Activated CD4-positive, alpha-beta T cell treated with anti-CD3 and anti-CD28 coated beads, Interleukin-2, amount 50 U/mL, for 16 hours (primary cell): Measurements from ENCODE around the gene SIRPA.

Source experiments
- DNase-seq: peaks from one replicate; pipeline ENCODE4 v3.0.0-alpha.2; 2020

The SIRPA gene

DNA sequence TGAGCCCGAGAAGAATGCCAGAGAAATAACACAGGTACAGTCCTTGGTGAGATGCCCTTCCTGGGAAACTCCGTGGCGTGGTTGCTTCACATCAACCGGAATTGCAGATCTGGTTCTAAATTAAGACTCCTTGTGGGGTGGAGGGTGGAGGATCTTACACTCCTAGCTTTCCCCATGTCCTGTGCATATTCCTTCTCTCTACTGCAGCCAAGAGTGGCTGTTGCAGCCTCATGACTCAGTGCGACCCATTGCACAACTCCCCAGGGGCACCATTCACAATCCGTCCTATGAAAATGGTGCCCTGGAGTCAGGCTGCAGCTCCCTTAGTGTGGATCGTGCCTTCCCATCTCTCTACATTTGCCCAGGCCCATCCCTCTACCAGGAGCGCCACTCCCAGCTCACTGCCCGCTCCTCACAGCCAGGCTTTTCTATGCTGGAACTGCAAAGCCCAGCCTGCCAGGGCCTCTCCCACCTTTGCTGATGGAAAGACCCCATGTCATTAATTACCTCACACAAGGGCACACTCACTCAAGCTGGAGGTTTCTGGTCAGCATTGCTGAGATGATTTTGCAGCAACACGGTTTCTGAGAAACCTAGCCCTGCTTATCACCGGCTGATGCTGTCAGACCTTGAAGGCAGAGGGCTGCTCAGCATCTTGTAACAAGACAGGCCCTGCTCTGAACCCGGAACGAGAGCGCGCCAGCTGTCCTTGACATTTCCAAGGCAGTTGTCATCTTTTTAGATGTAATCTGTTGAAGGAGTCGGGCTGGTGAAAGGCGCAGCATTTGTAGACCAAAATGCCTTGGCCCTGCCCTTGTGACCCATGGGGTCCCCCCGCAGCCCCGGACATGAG is 39.7 kb downstream of the SIRPA start:
- DNase-seq = no peak

DNA sequence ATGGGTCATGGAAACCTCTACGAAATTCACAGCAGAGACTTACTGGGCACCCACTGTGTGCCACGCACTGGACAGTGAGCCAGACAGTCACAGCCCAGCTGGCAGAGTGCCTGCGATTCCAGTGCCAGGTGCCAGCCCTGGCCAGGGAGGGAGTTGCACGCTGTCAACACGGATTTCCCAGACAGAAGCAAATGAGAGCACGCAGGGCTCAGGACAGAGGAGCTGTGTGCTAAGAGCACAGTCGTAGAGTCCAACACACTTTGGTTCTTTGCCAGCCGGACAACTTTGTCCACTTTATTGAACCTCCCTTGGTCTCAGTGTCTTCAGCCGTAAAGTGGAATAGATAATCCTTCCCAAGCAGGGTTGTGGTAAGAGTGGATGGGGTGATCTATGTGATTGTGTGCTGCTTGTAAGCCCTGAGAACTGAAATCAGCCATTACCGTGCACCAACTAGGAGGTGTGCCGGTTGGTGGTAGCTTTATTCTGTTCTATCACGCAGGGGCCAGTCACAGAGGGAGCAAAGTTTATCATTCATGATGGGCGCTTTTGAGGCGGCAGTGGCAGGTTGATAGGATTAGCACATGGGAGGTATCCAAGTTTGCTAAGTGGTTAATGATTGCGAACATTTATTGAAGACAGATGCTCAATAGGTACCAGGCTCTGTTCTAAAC is 40.6 kb downstream of the SIRPA start:
- DNase-seq = no peak

DNA sequence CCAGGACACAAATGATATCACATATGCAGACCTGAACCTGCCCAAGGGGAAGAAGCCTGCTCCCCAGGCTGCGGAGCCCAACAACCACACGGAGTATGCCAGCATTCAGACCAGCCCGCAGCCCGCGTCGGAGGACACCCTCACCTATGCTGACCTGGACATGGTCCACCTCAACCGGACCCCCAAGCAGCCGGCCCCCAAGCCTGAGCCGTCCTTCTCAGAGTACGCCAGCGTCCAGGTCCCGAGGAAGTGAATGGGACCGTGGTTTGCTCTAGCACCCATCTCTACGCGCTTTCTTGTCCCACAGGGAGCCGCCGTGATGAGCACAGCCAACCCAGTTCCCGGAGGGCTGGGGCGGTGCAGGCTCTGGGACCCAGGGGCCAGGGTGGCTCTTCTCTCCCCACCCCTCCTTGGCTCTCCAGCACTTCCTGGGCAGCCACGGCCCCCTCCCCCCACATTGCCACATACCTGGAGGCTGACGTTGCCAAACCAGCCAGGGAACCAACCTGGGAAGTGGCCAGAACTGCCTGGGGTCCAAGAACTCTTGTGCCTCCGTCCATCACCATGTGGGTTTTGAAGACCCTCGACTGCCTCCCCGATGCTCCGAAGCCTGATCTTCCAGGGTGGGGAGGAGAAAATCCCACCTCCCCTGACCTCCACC is 42.2 kb downstream of the SIRPA start:
- no peak for DNase-seq

DNA sequence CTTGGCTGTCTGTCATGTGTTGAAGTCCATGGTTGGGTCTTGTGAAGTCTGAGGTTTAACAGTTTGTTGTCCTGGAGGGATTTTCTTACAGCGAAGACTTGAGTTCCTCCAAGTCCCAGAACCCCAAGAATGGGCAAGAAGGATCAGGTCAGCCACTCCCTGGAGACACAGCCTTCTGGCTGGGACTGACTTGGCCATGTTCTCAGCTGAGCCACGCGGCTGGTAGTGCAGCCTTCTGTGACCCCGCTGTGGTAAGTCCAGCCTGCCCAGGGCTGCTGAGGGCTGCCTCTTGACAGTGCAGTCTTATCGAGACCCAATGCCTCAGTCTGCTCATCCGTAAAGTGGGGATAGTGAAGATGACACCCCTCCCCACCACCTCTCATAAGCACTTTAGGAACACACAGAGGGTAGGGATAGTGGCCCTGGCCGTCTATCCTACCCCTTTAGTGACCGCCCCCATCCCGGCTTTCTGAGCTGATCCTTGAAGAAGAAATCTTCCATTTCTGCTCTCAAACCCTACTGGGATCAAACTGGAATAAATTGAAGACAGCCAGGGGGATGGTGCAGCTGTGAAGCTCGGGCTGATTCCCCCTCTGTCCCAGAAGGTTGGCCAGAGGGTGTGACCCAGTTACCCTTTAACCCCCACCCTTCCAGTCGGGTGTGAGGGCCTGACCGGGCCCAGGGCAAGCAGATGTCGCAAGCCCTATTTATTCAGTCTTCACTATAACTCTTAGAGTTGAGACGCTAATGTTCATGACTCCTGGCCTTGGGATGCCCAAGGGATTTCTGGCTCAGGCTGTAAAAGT is 43.5 kb downstream of the SIRPA start:
- DNase-seq = no peak

DNA sequence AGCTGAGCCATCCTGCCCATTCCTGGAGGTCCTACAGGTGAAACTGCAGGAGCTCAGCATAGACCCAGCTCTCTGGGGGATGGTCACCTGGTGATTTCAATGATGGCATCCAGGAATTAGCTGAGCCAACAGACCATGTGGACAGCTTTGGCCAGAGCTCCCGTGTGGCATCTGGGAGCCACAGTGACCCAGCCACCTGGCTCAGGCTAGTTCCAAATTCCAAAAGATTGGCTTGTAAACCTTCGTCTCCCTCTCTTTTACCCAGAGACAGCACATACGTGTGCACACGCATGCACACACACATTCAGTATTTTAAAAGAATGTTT is 44.0 kb downstream of the SIRPA start:
- DNase-seq = no peak

DNA sequence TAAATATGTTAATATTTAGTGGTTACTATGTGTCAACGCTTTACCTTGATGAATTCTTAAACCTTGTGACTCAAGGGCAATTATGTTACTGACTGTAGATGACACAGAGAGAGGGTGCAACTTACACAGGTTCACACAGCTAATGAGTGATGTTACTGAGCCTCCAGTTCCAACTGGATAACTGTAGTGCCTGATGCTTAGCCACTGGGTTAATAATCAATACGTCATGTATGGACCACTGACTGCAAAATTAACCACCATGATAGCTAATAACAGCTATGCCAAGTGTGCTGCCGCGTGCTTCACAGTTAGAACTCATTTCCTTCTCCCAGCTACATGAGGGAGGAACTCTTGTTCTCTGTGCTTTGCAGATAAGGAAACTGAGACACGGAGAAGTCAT is 45.4 kb downstream of the SIRPA start:
- DNase-seq = no peak

DNA sequence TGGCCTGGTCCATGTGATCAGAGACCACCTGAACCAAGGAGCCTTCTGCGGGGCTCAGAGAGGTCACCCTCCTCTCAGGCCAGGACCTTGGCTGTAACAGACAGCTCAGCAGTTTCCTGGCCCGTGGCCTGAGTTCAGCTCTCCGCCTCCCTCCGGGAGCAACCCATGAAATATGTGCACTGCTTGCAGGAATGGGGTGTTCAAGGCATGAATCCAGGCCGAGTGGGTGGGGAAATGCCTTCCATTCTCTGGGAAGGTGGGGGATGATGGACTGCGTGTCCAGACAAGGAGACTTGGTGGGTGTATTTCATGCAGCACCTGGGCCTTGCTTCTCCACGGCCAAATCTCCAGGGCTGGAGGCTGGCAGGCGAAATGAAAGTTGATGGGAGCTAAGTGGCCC is 46.0 kb downstream of the SIRPA start:
- DNase-seq = no peak

DNA sequence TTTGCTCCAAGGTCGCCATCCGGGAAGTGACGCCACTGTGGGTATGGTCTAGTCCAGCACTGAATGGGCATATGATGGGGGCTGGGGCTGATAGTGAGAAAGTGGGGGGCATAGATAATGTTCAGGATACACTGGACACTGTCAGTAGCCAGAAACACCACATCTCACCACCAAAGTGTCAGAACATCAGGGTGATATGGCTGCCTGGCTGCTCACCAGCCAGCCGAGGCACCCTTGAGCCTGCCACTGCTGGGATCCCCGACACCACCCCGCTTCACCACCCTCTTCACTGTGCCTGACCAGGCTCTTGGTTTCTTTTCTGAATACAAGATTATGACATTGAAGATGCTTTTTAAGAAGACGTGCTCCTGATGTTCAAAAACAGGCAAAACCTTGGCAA is 46.9 kb downstream of the SIRPA start:
- DNase-seq = no peak

DNA sequence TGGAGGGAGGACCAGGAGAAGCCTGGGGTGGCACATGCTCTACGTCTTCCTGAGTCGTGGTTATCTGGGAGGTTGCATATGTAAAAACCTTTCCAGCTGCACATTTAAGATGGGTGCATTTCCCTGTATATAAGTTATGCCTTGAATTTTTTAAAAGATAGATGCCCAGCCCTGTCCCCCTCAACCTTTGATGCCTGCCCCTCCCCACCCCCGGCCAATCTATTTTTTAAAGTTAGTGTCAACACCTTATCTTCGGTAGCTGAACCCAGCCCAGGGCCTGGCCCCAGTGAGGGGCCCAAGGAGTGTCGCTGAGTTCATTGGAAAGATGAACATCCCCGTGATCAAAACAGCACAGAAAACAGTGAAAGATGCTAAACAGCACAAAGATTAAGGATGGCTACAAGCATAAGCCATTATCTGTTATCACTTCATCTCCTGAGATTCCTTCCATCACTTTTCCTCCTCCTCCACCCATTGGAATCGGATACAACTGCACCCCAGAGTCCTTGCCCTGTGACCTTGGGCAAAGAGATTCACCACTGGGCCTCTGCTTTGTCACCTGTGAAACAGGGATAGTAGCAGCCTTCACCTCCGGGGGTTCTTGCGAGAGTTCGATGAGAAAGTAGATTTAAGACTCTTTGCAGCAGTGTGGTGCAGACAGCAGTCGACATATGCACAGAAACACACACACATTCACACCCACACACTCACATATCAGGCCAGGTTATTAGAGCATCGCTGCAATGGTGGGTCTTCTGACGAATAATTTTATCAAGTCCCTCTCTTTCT is 47.5 kb downstream of the SIRPA start:
- DNase-seq = no peak

DNA sequence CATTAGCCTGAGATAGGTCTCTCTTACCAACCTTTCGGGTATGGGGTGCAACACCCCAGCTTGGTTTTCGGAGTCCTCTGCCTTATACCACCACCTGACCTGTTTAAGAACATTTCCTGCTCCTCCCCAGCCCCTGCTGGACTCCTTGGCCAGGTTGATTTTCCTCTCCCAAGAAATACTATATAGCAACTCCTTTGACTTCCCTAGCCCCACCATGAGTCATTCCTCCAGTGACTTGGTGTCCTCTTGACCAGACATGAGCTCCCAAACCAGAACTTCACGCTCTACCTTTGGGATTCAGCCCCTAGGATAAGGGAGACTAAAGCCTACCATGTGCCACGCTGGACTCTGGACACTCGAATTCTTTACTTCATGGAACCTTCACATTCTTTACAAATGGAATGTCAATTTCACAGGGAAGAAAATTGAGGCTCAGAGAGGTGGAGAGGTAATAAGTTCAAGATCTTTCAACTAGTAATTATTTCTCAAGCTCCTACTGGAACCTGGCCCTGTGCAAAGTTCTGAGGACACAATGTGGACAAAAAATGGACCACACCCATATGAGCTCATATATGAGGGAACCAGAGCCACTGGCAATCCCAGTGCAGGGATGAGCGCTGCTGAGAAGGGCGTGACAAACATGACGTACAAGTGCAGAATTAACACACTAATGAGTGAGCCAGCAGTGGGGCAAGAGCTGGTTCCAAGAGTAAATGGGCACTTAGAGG is 48.2 kb downstream of the SIRPA start:
- DNase-seq = no peak

DNA sequence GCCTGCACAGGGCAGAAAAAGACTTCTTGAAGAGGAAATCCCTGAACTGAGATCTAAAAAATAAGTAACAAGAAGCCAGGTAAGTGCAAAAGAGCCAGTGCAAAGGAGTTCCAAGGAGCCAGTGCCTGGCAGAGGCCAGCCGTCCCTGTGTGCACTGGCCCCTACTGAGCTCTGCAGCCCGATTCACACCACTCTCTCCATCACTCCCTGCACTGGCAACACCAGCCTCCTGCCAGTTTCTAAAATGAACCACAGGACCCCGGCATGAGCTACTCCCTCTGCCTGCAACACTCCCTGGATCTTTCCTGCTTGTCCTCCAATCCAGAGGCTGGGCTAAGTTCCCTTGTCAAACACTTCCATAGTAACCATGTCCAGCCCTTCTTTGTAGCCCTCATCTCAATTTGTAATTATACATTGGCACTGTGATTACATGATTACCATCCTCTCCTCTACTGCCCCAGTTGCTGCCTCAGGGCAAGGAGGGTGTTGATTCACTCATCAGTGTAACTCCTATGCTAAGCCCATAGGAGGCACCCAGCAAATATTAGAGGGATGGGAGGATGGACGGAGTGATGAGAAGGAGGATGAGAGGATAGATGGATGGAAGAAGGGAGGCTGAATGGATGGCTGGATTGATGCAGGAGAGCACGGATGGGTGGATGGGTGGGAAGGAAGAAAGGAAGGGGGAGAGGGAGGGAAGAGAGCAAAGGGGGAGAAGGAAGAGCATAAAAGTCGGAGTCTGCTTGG is 49.3 kb downstream of the SIRPA start:
- no peak for DNase-seq

DNA sequence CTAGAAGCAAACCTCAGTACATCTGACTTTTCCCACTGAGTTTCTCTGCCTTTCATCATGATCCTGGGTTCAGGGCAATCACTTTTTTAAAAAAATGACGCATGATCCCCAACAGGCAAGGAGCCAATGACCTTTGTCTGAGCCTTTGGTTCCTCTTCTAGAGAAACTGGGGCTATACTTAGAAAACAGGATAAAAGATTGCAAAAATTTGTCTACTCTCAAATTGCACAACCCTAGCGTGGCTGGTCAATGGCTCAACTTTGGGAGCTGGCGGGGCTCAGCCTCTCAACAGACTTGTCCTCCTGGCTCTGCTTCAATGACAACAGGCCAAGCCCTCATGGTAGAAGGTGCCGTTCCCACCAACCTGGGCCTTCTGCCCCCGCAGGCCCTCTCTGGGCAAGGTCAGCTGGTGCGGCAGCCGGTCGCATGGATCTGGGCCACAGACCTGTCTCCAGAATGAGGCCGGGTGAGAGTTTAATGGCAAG is 50.0 kb downstream of the SIRPA start:
- DNase-seq = no peak

DNA sequence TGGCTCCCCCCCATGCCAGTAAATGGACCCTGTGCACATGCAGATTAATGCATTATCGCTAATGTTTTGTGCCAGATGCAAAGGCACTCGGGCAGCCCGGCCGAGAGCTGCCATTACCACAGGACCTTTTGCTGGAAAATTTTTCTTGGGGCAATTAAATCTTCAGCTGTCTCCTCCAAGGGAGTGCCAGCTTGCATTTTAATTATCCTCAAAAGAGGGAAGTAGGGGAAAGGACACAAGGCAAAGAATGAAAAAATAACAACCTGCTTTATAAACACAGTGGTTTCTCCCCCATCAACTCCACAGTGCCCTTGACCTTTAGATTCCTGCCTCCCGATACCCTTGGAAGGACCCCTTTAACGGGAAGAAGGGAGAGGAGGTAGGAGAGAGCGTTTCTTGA is 50.5 kb downstream of the SIRPA start:
- no peak for DNase-seq

DNA sequence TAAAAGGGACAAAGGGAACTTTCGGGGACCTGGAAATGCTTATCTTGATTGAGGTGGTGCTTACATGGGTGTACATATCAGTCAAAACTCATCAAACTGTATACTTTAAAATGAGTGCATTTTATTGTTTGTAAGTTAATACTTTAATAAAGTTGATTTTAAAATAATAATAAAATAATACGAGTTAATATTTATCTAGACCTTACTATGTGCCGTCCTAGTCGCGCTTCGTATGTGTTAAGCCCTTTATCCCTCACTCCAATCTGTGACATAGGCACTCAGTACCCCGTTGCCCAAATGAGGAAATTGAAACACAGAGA is 51.2 kb downstream of the SIRPA start:
- no peak for DNase-seq

DNA sequence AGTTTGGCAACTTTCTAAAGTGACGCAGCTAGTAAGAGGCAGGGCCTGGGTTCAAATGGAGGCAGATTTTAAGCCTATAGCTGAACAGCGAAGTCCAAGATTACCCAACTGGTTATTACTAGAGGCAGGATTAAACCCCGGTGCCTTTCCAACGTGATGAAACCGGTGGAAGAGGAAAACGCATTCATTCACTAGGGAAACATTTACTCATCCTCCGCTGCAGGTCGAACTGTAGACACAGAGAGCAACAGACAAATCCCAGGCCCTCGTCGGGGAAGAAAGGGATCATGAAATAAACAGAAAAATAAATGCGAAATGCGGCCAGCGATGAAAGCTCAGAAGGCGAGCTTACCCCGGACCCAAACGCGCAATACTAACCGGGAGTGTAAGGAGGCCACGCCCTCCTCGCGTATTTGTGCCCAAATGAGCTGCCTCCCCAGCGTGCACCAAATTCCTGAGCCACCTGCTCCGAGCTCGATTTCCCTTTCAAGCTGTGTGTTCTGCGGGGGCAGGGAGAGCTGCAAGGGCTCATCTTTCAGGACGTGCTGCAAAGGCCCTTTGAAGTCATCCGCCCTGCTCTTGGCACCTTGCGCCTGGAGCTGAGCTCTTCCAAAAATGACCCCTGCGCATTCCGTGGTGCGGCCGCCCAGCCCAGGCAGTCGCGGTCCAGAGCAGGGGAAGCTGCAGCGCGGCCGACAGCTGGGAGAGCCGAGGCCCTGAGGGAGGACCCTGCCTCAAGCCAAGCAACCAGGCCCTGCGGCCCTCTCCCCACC is 51.7 kb downstream of the SIRPA start:
- DNase-seq = no peak

DNA sequence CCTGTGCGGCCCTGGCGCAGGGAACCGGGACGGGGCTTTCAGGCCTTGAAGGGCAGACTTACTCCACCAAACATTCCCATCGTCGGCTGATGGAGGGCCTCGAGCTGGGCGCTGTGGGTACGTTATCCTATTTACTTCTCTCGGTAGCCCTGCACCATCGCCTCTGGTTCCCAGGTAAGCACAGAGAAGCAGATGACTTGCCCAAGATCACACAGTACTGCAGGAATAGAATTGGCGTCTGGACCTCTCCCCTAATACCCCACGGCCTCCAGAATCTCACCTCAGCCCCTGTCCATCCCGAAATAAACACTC is 52.3 kb downstream of the SIRPA start:
- no peak for DNase-seq

DNA sequence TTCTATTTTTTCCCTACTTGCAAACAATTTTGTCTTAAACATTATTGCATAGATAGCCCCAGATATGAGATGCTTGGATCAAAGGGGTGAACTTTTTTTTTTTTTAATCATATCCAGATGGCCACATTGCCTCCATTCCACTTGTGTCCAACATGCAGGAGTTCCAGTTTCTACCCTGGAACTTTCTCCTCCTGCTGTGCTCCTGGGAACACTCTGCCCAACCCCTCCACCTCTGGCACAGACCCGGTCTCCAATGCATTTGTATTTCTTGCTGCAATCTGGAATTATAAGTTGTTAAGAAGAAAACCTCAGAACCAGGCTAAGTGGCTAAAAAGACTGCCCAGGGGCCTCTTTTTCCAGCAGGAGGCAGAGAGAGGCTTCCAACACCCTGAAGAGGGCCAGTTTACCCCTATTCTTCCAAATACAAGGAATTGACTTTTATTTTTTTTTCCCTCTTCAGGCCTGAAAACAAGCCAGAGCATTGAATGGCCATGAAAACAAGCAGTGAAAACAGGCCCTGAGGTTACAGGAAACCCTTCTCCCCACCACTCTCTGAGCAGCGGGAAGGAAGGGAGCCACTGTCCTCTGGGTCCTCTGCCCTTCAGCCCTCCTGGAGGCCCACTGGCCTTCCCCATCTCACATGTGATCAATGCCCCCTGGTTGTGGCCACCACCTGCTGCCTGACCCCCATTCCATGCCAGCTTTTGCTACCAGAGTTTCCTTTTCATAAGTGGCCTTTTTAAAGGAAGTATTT is 54.3 kb downstream of the SIRPA start:
- no peak for DNase-seq

DNA sequence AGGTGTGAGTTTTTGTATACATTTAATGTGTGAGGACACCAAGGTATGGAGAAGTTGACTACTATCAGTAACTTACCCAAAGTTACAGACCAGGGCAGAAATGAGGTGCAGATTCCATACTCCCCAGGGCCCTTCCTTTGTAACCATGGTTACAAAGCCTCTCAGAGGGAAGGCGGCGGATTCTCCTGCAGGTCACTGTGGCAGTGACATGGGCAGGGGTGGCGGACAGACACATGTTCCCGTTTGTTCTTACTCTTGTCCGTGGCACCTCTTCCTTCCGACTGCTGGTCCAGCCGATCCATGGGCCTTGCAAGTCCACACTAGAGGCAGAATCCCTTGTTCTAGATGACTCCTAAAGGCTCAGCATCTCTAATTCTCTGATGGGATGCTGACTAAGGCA is 55.6 kb downstream of the SIRPA start:
- DNase-seq = no peak

DNA sequence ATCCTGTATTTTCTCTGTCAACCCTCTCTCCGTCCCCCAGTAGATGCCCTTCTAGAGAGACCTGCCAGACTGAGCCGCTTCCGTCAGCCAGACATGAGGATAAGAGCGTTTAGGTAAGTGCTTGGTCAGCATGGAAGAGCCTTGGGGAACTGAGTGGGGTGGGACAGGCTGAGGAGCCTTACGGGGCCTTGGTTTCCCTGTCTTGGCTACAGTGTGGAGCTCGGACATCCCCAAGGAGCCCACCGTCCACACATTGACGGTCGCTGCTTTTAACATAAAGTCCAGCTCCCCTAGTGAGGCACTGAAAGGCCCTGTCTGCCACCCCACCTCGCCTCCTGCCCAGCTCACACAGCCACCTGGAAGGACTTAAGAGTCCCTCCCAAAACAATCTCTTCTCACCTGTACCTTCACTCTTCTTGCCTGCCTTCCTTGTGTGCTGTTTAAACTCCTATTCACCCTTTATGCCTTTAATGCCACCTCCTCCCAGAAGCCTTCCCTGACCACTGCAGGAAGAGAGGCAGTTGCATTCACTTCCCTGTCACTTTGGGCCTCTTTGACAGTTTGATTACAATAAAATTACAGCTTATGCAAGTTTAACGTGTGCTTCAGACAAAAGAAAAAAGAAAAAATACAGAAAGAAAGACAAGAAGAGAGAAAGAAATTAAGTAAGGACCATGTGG is 56.4 kb downstream of the SIRPA start:
- DNase-seq = no peak
